Lower leg skin (tissue), 4 donors: Measurements from ENCODE around the gene HOMER2. TPM values are rescaled to one million over a fixed set of nuclear protein-coding genes. Genes with fewer than 3 reads are reported as not detected.

Source experiments
- DNase-seq, 2 donors: peaks; one replicate each; pipeline ENCODE4 v3.0.0-alpha.2; 2019; ENCODE audit warnings: low spot score in 2 of 2
- H3K4me3 ChIP-seq: fragments of 200-600 bp; sonication (generic); 2 replicates; pipeline ENCODE4 v1.5.1; 2017; ENCODE audit warnings: mild to moderate bottlenecking, low read depth; ENCODE audit not compliant: poor library complexity, severe bottlenecking
- POLR2A ChIP-seq, 2 donors: fragments of 450-650 bp; IDR thresholded peaks; one replicate each; pipeline ENCODE4 v1.6.1; 2016 to 2017; ENCODE audit warnings: antibody characterized with exemption in 2 of 2, mild to moderate bottlenecking in 1 of 2, moderate library complexity in 1 of 2
- WGBS, 2 donors: methylation state at CpG; one replicate each; pipeline ENCODE4 v1.1.5; 2018; 5-methylcytosine and 5-hydroxymethylcytosine counted together
- intact Hi-C: fragments of 100-400 bp; cut with DNase I; formaldehyde crosslinking; loops from one replicate; pipeline ENCODE4 v1.15.0; 2023; ENCODE audit warnings: low total_unique reads
- total RNA-seq, 4 donors: library from RNA; depleted of rRNA; stranded (reverse); fragments of >200 nt; gene quantifications; one replicate each; pipeline ENCODE4 v1.1.0, GENCODE V29; 2016
- TF ChIP-seq, protein P1 (sequence below), 3 donors: fragments of 450-650 bp; IDR thresholded peaks; one replicate each; pipeline ENCODE4 v1.5.1; 2016; ENCODE audit warnings: antibody characterized with exemption in 3 of 3, mild to moderate bottlenecking in 3 of 3, moderate library complexity in 2 of 3

HOMER2 gene
- total RNA-seq, 4 donors from 2014 or later, result 88.3 to 129 (median 108) TPM

- no peak for TF ChIP-seq POLR2A (IDR thresholded peaks at IDR 0.05)
- TF ChIP-seq, protein P1, sequence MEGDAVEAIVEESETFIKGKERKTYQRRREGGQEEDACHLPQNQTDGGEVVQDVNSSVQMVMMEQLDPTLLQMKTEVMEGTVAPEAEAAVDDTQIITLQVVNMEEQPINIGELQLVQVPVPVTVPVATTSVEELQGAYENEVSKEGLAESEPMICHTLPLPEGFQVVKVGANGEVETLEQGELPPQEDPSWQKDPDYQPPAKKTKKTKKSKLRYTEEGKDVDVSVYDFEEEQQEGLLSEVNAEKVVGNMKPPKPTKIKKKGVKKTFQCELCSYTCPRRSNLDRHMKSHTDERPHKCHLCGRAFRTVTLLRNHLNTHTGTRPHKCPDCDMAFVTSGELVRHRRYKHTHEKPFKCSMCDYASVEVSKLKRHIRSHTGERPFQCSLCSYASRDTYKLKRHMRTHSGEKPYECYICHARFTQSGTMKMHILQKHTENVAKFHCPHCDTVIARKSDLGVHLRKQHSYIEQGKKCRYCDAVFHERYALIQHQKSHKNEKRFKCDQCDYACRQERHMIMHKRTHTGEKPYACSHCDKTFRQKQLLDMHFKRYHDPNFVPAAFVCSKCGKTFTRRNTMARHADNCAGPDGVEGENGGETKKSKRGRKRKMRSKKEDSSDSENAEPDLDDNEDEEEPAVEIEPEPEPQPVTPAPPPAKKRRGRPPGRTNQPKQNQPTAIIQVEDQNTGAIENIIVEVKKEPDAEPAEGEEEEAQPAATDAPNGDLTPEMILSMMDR (IDR thresholded peaks at IDR 0.05), result no peak
- DNase-seq, result peak in 1 of 2 donors; percentile 43
- intact Hi-C loops, result no loop called here
- WGBS, 2 donors, result 91 to 95% methylated on average over 4 of the region's 4 CpGs
- no peak overlapping the region for H3K4me3 ChIP-seq
Observed at GRCh38 chr15:82922737-82923136, 29.8 kb downstream of the HOMER2 start.

DNA sequence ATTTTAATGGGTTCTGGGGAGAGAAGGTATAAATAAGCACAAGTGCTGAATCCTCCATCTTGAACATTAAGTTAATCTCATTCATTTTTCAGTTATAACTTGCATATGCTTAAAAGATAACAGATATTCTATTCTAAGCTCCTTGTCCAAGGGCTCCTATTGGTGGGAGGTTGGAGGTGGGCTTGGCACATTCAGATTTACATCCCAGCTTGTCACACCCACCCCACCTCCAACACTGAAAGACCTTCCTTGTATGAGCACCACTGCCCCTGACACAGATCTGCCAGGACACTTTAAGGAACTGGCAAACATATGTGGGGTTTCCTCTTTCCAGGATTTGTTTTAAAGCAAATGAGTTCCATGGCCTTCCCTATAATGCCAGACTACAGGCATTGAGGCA lies 30.6 kb downstream of the HOMER2 start:
- peak in 1 of 2 donors; percentile 32 for DNase-seq
- TF ChIP-seq, protein P1 (IDR thresholded peaks at IDR 0.05), result no peak
- no peak for TF ChIP-seq POLR2A (IDR thresholded peaks at IDR 0.05)

GRCh38 chr15:82921242-82921641 lies 31.3 kb downstream of the HOMER2 start:
- 75 to 80% methylated on average over 8 of the region's 8 CpGs for WGBS, 2 donors
- TF ChIP-seq, protein P1 (IDR thresholded peaks at IDR 0.05), result no peak
- TF ChIP-seq POLR2A (IDR thresholded peaks at IDR 0.05), result no peak
- no peak overlapping the region for H3K4me3 ChIP-seq
- DNase-seq, result peak in 1 of 2 donors; percentile 83
- intact Hi-C loops, result no loop called here

More for the DNA sequence above, 30.6 kb downstream of the HOMER2 start:
- H3K4me3 ChIP-seq, result no peak overlapping the region
- intact Hi-C loops, result no loop called here

GRCh38 chr15:82919231-82919886 lies 33.2 kb downstream of the HOMER2 start:
- intact Hi-C loops, result no loop called here
- WGBS, 2 donors, result 60 to 71% methylated on average over 6 of the region's 6 CpGs
- DNase-seq, result peak; percentile 32 to 82
- TF ChIP-seq, protein P1 (IDR thresholded peaks at IDR 0.05), result no peak
- TF ChIP-seq POLR2A (IDR thresholded peaks at IDR 0.05), result no peak
- H3K4me3 ChIP-seq, result no peak overlapping the region

DNA sequence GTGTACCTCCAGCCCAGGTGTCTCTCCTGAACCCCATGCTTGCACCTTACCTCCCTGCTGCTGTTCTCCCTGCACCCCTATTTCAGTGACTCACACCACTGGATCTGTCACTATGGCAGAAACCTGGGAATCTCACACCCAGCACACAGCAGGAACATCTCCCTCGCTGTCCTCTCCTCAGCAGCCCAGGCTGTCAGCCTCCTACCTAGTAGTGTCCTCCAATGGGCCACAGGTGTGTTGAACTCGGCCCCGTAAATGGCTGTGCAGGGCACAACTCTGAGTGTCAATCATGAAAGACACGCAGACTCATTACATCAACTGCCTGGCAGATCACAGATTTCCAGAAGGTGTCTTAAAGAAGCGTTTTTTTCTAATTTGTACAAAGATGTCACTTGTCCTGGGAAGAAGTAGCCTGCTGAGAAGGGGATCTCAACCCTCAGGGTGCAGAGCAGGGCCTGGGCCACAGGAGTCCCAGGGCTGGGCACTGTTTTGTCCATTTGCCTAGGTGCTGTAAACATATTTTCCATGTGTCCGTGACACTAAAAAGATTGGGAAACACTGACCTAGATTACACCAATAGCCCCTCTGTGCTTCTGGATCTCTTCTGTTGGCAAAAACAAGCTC lies 33.8 kb downstream of the HOMER2 start:
- peak in 1 of 2 donors; percentile 67 for DNase-seq
- TF ChIP-seq, protein P1 (IDR thresholded peaks at IDR 0.05), result no peak
- TF ChIP-seq POLR2A (IDR thresholded peaks at IDR 0.05), result no peak
- intact Hi-C loops, result no loop called here
- H3K4me3 ChIP-seq, result no peak overlapping the region
- 81 to 85% methylated on average over 6 of the region's 6 CpGs for WGBS, 2 donors
